Muscle layer of colon (tissue), 2 donors: ENCODE measurements around the gene RING1.

Source experiments
- H3K27ac ChIP-seq: one replicate; pipeline ENCODE4 v1.7.0; 2013; ENCODE audit warnings: low read depth, mild to moderate bottlenecking, low read length, moderate library complexity
- H3K27me3 ChIP-seq, 2 donors: one replicate each; pipeline ENCODE4 v1.7.0; 2013; ENCODE audit warnings: low read length in 2 of 2, mild to moderate bottlenecking in 2 of 2; ENCODE audit not compliant: insufficient read depth in 2 of 2, control insufficient read depth in 1 of 2
- H3K36me3 ChIP-seq: one replicate; pipeline ENCODE4 v1.7.0; 2013; ENCODE audit warnings: mild to moderate bottlenecking, low read length; ENCODE audit not compliant: insufficient read depth
- H3K4me1 ChIP-seq: one replicate; pipeline ENCODE4 v1.7.0; 2013; ENCODE audit warnings: mild to moderate bottlenecking, low read length; ENCODE audit not compliant: insufficient read depth
- H3K4me3 ChIP-seq, 2 donors: one replicate each; pipeline ENCODE4 v1.7.0; 2013; ENCODE audit warnings: low read length in 2 of 2, low read depth in 1 of 2, mild to moderate bottlenecking in 1 of 2, moderate library complexity in 1 of 2
- H3K9ac ChIP-seq: one replicate; pipeline ENCODE4 v1.7.0; 2013; ENCODE audit warnings: low read length
- H3K9me3 ChIP-seq: one replicate; pipeline ENCODE4 v1.7.0; 2013; ENCODE audit warnings: mild to moderate bottlenecking, low read length
- donor health status: abdominal sarcoma.
- donor health status: Adenocarcinoma of cecum.

Gene RING1

GRCh38 chr6:33208091-33208967, at the start of gene RING1:
TSS of gene RING1 (plus strand) at chr6:33208500. CDS start at chr6:33208823, 323 bp downstream.
- H3K4me1 ChIP-seq = peaks cover 33% of the 10 kb centered on the region
- no peaks in the 10 kb centered on the region for H3K9me3 ChIP-seq
- H3K27me3 ChIP-seq = no peaks in the 10 kb centered on the region
- H3K4me3 ChIP-seq = peak within 1 kb of the TSS; percentile 91 to 98
- H3K27ac ChIP-seq = peak within 1 kb of the TSS; percentile 99
- peaks cover 36% of the 10 kb centered on the region for H3K36me3 ChIP-seq
- peak within 1 kb of the TSS; percentile 96 for H3K9ac ChIP-seq

GRCh38 chr6:33160096-33160495, 48.2 kb upstream of the RING1 start:
- no peak overlapping the region for H3K27ac ChIP-seq
- no peaks in the 10 kb centered on the region for H3K36me3 ChIP-seq
- H3K9ac ChIP-seq = no peak overlapping the region
- H3K4me3 ChIP-seq = no peak overlapping the region
- H3K4me1 ChIP-seq = peaks cover 14% of the 10 kb centered on the region
- no peaks in the 10 kb centered on the region for H3K27me3 ChIP-seq
- H3K9me3 ChIP-seq = no peaks in the 10 kb centered on the region

- H3K4me1 ChIP-seq = peaks cover 14% of the 10 kb centered on the region
- H3K27ac ChIP-seq = peak overlapping the region; percentile 61
- H3K4me3 ChIP-seq = peak overlapping the region in 1 of 2 donors; percentile 57
- no peaks in the 10 kb centered on the region for H3K9me3 ChIP-seq
- no peaks in the 10 kb centered on the region for H3K27me3 ChIP-seq
- H3K36me3 ChIP-seq = no peaks in the 10 kb centered on the region
- no peak overlapping the region for H3K9ac ChIP-seq
Measured at GRCh38 chr6:33160728-33161344, 47.5 kb upstream of the RING1 start.

GRCh38 chr6:33161354-33162331, 46.7 kb upstream of the RING1 start:
- H3K4me1 ChIP-seq = peaks cover 14% of the 10 kb centered on the region
- H3K36me3 ChIP-seq = no peaks in the 10 kb centered on the region
- H3K9ac ChIP-seq = no peak overlapping the region
- peak overlapping the region; percentile 34 to 57 for H3K4me3 ChIP-seq
- H3K9me3 ChIP-seq = no peaks in the 10 kb centered on the region
- peak overlapping the region; percentile 61 for H3K27ac ChIP-seq
- H3K27me3 ChIP-seq = no peaks in the 10 kb centered on the region

GRCh38 chr6:33163540-33163939, 44.8 kb upstream of the RING1 start:
- no peaks in the 10 kb centered on the region for H3K36me3 ChIP-seq
- no peaks in the 10 kb centered on the region for H3K27me3 ChIP-seq
- no peaks in the 10 kb centered on the region for H3K9me3 ChIP-seq
- no peak overlapping the region for H3K27ac ChIP-seq
- no peak overlapping the region for H3K9ac ChIP-seq
- H3K4me1 ChIP-seq = peaks cover 14% of the 10 kb centered on the region
- H3K4me3 ChIP-seq = no peak overlapping the region

GRCh38 chr6:33164176-33164575, 44.1 kb upstream of the RING1 start:
- Histone ChIP-seq H3K36me3 (no peaks in the 10 kb centered on the region), H3K9ac (no peak overlapping the region), H3K27me3 (no peaks in the 10 kb centered on the region), H3K9me3 (no peaks in the 10 kb centered on the region), H3K4me3 (no peak overlapping the region), H3K27ac (no peak overlapping the region), H3K4me1 (peaks cover 14% of the 10 kb centered on the region)

GRCh38 chr6:33164665-33165373, 43.5 kb upstream of the RING1 start:
- Histone ChIP-seq H3K27me3 (no peaks in the 10 kb centered on the region), H3K9me3 (no peaks in the 10 kb centered on the region), H3K36me3 (no peaks in the 10 kb centered on the region), H3K4me3 (no peak overlapping the region), H3K4me1 (peaks cover 14% of the 10 kb centered on the region), H3K27ac (no peak overlapping the region), H3K9ac (no peak overlapping the region)

GRCh38 chr6:33165581-33166258, 42.6 kb upstream of the RING1 start:
- H3K4me3 ChIP-seq = no peak overlapping the region
- H3K27ac ChIP-seq = no peak overlapping the region
- H3K27me3 ChIP-seq = no peaks in the 10 kb centered on the region
- H3K36me3 ChIP-seq = no peaks in the 10 kb centered on the region
- peaks cover 12% of the 10 kb centered on the region for H3K4me1 ChIP-seq
- no peak overlapping the region for H3K9ac ChIP-seq
- no peaks in the 10 kb centered on the region for H3K9me3 ChIP-seq

GRCh38 chr6:33166363-33166762, 41.9 kb upstream of the RING1 start:
- H3K36me3 ChIP-seq = no peaks in the 10 kb centered on the region
- no peaks in the 10 kb centered on the region for H3K27me3 ChIP-seq
- H3K27ac ChIP-seq = no peak overlapping the region
- H3K4me3 ChIP-seq = no peak overlapping the region
- peaks cover 5% of the 10 kb centered on the region for H3K4me1 ChIP-seq
- no peaks in the 10 kb centered on the region for H3K9me3 ChIP-seq
- H3K9ac ChIP-seq = no peak overlapping the region

GRCh38 chr6:33166811-33167210, 41.5 kb upstream of the RING1 start:
- Histone ChIP-seq H3K9me3 (no peaks in the 10 kb centered on the region), H3K4me3 (no peak overlapping the region), H3K9ac (no peak overlapping the region), H3K4me1 (peaks cover 4% of the 10 kb centered on the region), H3K27ac (no peak overlapping the region), H3K27me3 (no peaks in the 10 kb centered on the region), H3K36me3 (no peaks in the 10 kb centered on the region)
